Measurements from ENCODE around the gene GRIK3.

- TF ChIP-seq CTCF (optimal IDR thresholded peaks at IDR 0.05 in 1 of 3, IDR thresholded peaks at IDR 0.05 in 1 of 3, conservative IDR thresholded peaks at IDR 0.05 in 1 of 3; ENCODE audit: extremely low read depth in 1 of 3, insufficient read depth in 2 of 3, low read length in 3 of 3), result no peak
- no peak for TF ChIP-seq EZH2 (IDR thresholded peaks at IDR 0.05; ENCODE audit: low read length)
These were observed 191.9 kb downstream of the GRIK3 start for GRCh38 chr1:36842448-36842847.
